PC-3 (cell line): Measurements from ENCODE around the gene SUZ12. TPM values are rescaled to one million over a fixed set of nuclear protein-coding genes. Genes with fewer than 3 reads are reported as not detected.
"Not testable (repeated sequence)": the region's sequence is repeated elsewhere in the genome, so short reads cannot be mapped to it uniquely, and the experiment has no call there.

ENCODE experiments used
- ATAC-seq: fragments of 200-7000 bp; cut with Tn5 transposase; 2 replicates; pipeline ENCODE4 v1.9.1; 2020; ENCODE audit warnings: mild to moderate bottlenecking, moderate library complexity
- BruUV-seq: library from RNA; stranded (reverse); fragments of 400-500 nt; replicated peaks from 2 replicates; lab custom pipeline; 2021; lab: Mats Ljungman, UMichigan
- CTCF ChIA-PET: fragments of 300-600 bp; sonication (Branson Sonifier 250); formaldehyde crosslinking; loops from one replicate; lab custom pipeline; 2022; ENCODE audit warnings: antibody characterized with exemption; lab: Charles Lee
- POLR2A ChIA-PET: fragments of 300-600 bp; sonication (Branson Sonifier 250); formaldehyde crosslinking; loops from one replicate; lab custom pipeline; 2022; ENCODE audit warnings: antibody characterized with exemption; ENCODE audit not compliant: unreplicated experiment; lab: Charles Lee
- DNase-seq: peaks from one replicate; pipeline ENCODE4 v3.0.0-alpha.2; 2015
- H2AFZ ChIP-seq: fragments of 300-600 bp; sonication (generic); 2 replicates; pipeline ENCODE4 v1.6.0; 2016; ENCODE audit warnings: antibody characterized with exemption, low read length
- H3F3A ChIP-seq: fragments of 300-600 bp; sonication (generic); one replicate; pipeline ENCODE4 v1.6.0; 2017; ENCODE audit warnings: antibody characterized with exemption, low read length, control low read depth, mild to moderate bottlenecking; ENCODE audit not compliant: unreplicated experiment
- H3K27ac ChIP-seq: fragments of 300-600 bp; sonication (generic); 2 replicates; pipeline ENCODE4 v1.5.1; 2016; ENCODE audit warnings: mild to moderate bottlenecking, low read length
- H3K27me3 ChIP-seq: fragments of 300-600 bp; sonication (generic); 2 replicates; pipeline ENCODE4 v1.6.1; 2016; ENCODE audit warnings: low read length, mixed read lengths
- H3K36me3 ChIP-seq: fragments of 300-600 bp; sonication (generic); 2 replicates; pipeline ENCODE4 v1.6.1; 2016; ENCODE audit warnings: low read depth, mixed run types, low read length, mixed read lengths
- H3K4me1 ChIP-seq: fragments of 300-600 bp; sonication (generic); 2 replicates; pipeline ENCODE4 v1.5.1; 2016; ENCODE audit warnings: low read length; ENCODE audit not compliant: insufficient read depth
- H3K4me2 ChIP-seq: fragments of 300-600 bp; sonication (generic); 2 replicates; pipeline ENCODE4 v1.6.0; 2016; ENCODE audit warnings: low read length
- H3K4me3 ChIP-seq: fragments of 300-600 bp; sonication (generic); 2 replicates; pipeline ENCODE4 v1.5.1; 2016; ENCODE audit warnings: mild to moderate bottlenecking, low read length, mixed read lengths
- H3K79me2 ChIP-seq: fragments of 300-600 bp; sonication (generic); 2 replicates; pipeline ENCODE4 v1.6.1; 2017; ENCODE audit warnings: low read length, mixed read lengths
- H3K9ac ChIP-seq: fragments of 300-600 bp; sonication (generic); 2 replicates; pipeline ENCODE4 v1.6.0; 2016; ENCODE audit warnings: mild to moderate bottlenecking, low read length
- H3K9me2 ChIP-seq: fragments of 300-600 bp; sonication (generic); replicated peaks from 2 replicates; pipeline ENCODE4 v1.6.1; 2016; ENCODE audit warnings: mixed run types, low read length, mixed read lengths
- H3K9me3 ChIP-seq: fragments of 300-600 bp; sonication (generic); 2 replicates; pipeline ENCODE4 v1.6.1; 2016; ENCODE audit warnings: low read length, mixed read lengths
- H4K20me1 ChIP-seq: fragments of 300-600 bp; sonication (generic); 2 replicates; pipeline ENCODE4 v1.6.1; 2016; ENCODE audit warnings: low read length, mixed read lengths
- EZH2 ChIP-seq: fragments of 300-600 bp; sonication (generic); IDR thresholded peaks from one replicate; pipeline ENCODE4 v1.6.1; 2017; ENCODE audit warnings: antibody characterized with exemption, mild to moderate bottlenecking, low read length; ENCODE audit not compliant: unreplicated experiment
- EZH2phosphoT487 ChIP-seq: fragments of 300-600 bp; sonication (generic); IDR thresholded peaks from 2 replicates; pipeline ENCODE4 v1.6.1; 2018; ENCODE audit warnings: mild to moderate bottlenecking, antibody characterized with exemption, low read length, borderline replicate concordance
- intact Hi-C: fragments of 100-400 bp; cut with micrococcal nuclease; formaldehyde crosslinking; loops from 2 replicates; pipeline ENCODE4 v1.9.0; 2023
- total RNA-seq: library from RNA; depleted of rRNA; stranded (reverse); fragments of >200 nt; gene quantifications from 2 replicates; pipeline ENCODE4 v1.2.3, GENCODE V29; 2014
- TF ChIP-seq, protein P1 (sequence below): fragments of 300-600 bp; sonication (generic); conservative IDR thresholded peaks from 2 replicates; pipeline ENCODE4 v1.5.1; 2017; ENCODE audit warnings: antibody characterized with exemption, low read depth, mild to moderate bottlenecking, low read length

The SUZ12 gene
- total RNA-seq, 1 experiment from 2014 or later = 11.5 TPM

DNA sequence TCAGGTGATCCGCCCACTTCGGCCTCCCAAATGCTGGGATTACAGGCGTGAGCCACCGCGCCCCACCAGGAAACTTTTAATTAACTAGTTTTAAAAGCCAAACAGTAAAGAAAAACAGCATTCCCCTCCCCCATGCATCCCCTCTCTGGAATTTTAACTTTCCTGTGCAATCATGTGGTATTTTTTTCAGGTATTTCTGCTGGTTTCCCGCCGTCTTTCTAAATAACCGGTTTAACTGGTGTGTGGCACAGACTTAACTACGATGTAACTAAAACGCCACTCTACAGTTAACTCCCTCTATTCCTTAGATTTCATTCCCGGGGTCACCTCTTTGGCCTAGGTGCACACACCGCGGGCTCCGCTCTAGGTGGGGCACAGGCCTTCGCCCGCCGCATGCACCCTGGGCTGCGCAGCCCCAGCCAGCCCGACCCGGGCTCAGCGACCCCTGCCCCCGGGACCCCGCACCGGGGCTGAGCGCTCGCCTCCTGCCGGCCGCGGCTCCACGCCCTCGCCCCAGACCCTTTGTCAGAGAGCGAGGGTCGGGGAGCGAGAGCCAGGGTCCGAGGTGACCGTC, 20.2 kb upstream of the SUZ12 start:
- ATAC-seq (no peak), DNase-seq (no peak)
- no TSS peak for BruUV-seq
- intact Hi-C loops = no loop called here
- Histone ChIP-seq H3K27ac (no peak overlapping the region), H3K9ac (no peak overlapping the region), H4K20me1 (no peaks in the 10 kb centered on the region), H3K4me1 (no peaks in the 10 kb centered on the region), H3K27me3 (no peaks in the 10 kb centered on the region), H3K4me2 (no peak overlapping the region), H3F3A (no peaks in the 10 kb centered on the region), H3K9me2 (no peaks in the 10 kb centered on the region), H3K36me3 (no peaks in the 10 kb centered on the region), H3K9me3 (no peaks in the 10 kb centered on the region), H3K79me2 (no peaks in the 10 kb centered on the region), H3K4me3 (no peak overlapping the region), H2AFZ (no peak overlapping the region)
- CTCF ChIA-PET = no interaction called here
- POLR2A ChIA-PET = no interaction called here
- TF ChIP-seq EZH2phosphoT487 (no peak), EZH2 (no peak)
- TF ChIP-seq, protein P1, sequence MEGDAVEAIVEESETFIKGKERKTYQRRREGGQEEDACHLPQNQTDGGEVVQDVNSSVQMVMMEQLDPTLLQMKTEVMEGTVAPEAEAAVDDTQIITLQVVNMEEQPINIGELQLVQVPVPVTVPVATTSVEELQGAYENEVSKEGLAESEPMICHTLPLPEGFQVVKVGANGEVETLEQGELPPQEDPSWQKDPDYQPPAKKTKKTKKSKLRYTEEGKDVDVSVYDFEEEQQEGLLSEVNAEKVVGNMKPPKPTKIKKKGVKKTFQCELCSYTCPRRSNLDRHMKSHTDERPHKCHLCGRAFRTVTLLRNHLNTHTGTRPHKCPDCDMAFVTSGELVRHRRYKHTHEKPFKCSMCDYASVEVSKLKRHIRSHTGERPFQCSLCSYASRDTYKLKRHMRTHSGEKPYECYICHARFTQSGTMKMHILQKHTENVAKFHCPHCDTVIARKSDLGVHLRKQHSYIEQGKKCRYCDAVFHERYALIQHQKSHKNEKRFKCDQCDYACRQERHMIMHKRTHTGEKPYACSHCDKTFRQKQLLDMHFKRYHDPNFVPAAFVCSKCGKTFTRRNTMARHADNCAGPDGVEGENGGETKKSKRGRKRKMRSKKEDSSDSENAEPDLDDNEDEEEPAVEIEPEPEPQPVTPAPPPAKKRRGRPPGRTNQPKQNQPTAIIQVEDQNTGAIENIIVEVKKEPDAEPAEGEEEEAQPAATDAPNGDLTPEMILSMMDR = no peak

DNA sequence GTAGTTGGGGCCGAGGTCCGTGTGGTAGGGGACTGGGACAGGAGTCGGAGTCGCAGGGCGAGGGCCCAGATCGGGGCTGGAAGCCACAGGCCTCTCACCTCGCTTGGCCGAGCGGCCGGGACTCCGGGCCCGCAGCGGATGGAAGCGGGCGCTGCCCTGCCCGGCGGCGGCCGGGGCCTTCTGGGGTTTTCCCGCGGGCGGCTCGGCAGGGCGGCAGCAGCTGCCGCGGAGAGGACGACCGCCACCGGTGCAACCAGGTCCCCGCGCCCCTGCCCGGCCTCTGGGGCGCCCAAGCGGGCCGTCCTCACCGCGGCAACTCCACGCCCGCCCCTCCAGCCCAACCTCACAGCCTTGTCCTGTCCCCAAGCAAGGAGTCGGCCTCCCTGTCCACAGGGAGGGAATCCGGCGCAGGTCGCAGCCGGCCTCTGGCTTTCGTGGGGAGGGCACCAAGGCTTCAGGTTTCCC, 19.7 kb upstream of the SUZ12 start:
- DNase-seq (no peak), ATAC-seq (no peak)
- no peaks in the 10 kb centered on the region for H3F3A ChIP-seq
- no peak overlapping the region for H3K4me3 ChIP-seq
- no peak overlapping the region for H3K27ac ChIP-seq
- no peaks in the 10 kb centered on the region for H3K9me3 ChIP-seq
- no peaks in the 10 kb centered on the region for H3K36me3 ChIP-seq
- H4K20me1 ChIP-seq = no peaks in the 10 kb centered on the region
- TF ChIP-seq EZH2phosphoT487 (no peak), EZH2 (no peak)
- TF ChIP-seq, protein P1 = no peak
- no peak overlapping the region for H3K9ac ChIP-seq
- H3K9me2 ChIP-seq = no peaks in the 10 kb centered on the region
- ChIA-PET POLR2A (no interaction called here), CTCF (no interaction called here)
- no TSS peak for BruUV-seq
- H2AFZ ChIP-seq = no peak overlapping the region
- H3K4me1 ChIP-seq = no peaks in the 10 kb centered on the region
- intact Hi-C loops = no loop called here
- H3K4me2 ChIP-seq = no peak overlapping the region
- H3K27me3 ChIP-seq = no peaks in the 10 kb centered on the region
- H3K79me2 ChIP-seq = no peaks in the 10 kb centered on the region

DNA sequence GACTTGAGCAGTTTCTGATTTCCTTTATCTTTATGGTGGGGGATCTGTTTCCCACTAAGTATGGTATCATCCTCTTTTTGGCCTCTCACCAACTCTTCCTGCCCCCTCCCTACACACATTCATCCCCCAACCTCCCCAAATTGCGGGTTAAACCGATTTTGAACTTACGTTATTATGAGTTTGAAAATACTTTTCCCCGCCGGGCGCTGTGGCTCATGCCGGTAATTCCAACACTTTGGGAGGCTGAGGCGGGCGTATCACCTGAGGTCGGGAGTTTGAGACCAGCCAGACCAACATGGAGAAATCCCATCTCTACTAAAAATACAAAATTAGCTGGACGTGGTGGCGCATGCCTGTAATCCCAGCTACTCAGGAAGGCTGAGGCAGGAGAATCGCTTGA, 19.1 kb upstream of the SUZ12 start:
- DNase-seq, CTCF ChIA-PET, ATAC-seq, H3K9ac ChIP-seq, H3K27me3 ChIP-seq, H3K36me3 ChIP-seq, H3K79me2 ChIP-seq, H3K4me3 ChIP-seq, H4K20me1 ChIP-seq, POLR2A ChIA-PET, intact Hi-C loops, H3K4me2 ChIP-seq, H3K27ac ChIP-seq, H3K4me1 ChIP-seq, H3K9me2 ChIP-seq, H3F3A ChIP-seq, H3K9me3 ChIP-seq, BruUV-seq, H2AFZ ChIP-seq: not testable (repeated sequence)
